Coronary artery (tissue), 2 donors: Measurements from ENCODE around the gene IFNL2.
A peak's percentile ranks its signal among the peaks of the same experiment; 100 is the strongest.
"Not testable (repeated sequence)": the region's sequence is repeated elsewhere in the genome, so short reads cannot be mapped to it uniquely, and the experiment has no call there.

Source experiments
- DNase-seq: peaks from one replicate; pipeline ENCODE4 v3.0.0-alpha.2; 2017; ENCODE audit warnings: low spot score
- H3K27ac ChIP-seq, 2 donors: fragments of 200-600 bp; sonication (generic); one replicate each; pipeline ENCODE4 v1.5.1; 2016 to 2019
- H3K4me3 ChIP-seq: fragments of 200-600 bp; sonication (generic); 2 replicates; pipeline ENCODE4 v1.5.1; 2016; ENCODE audit warnings: mild to moderate bottlenecking, moderate library complexity
- TF ChIP-seq, protein P1 (sequence below): fragments of 200-600 bp; sonication (generic); IDR thresholded peaks from one replicate; pipeline ENCODE4 v1.5.1; 2019; ENCODE audit warnings: antibody characterized with exemption

The IFNL2 gene

DNA sequence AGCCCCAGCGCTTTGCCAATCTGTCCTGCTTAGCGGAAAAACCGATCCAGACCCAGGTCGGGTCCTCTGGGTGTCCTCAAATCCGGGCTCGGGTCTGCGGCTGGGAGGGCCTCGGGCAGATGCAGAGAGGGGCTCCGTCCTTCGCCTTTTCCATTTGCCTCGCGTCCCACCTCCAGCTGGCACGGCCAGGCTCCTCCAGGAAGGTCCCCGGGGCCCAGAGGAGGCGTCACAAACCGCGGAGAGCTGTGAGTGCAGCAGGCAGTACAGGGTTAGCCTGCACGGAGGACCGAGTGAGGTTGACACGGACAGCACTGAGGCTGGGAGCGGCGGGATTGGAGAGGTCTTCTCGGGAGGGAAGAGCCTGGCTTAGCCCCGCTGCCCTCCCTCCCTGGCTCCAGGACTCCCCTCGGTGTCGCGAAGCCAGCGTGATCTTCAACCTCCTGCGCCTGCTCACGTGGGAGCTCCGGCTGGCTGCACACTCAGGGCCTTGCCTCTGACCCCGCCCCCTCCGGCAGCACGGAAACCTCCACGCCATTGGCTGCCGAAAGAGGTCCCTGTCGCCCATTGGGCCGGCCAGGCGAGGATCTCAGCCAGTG, 2.8 kb upstream of the IFNL2 start:
- DNase-seq: no peak
- Histone ChIP-seq H3K27ac (no peak overlapping the region), H3K4me3 (no peak overlapping the region)
- TF ChIP-seq, protein P1, sequence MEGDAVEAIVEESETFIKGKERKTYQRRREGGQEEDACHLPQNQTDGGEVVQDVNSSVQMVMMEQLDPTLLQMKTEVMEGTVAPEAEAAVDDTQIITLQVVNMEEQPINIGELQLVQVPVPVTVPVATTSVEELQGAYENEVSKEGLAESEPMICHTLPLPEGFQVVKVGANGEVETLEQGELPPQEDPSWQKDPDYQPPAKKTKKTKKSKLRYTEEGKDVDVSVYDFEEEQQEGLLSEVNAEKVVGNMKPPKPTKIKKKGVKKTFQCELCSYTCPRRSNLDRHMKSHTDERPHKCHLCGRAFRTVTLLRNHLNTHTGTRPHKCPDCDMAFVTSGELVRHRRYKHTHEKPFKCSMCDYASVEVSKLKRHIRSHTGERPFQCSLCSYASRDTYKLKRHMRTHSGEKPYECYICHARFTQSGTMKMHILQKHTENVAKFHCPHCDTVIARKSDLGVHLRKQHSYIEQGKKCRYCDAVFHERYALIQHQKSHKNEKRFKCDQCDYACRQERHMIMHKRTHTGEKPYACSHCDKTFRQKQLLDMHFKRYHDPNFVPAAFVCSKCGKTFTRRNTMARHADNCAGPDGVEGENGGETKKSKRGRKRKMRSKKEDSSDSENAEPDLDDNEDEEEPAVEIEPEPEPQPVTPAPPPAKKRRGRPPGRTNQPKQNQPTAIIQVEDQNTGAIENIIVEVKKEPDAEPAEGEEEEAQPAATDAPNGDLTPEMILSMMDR: no peak

GRCh38 chr19:39268531-39269223, 481 bp downstream of the IFNL2 start:
- DNase-seq, H3K4me3 ChIP-seq, H3K27ac ChIP-seq: not testable (repeated sequence)

- not testable (repeated sequence) for H3K27ac ChIP-seq, DNase-seq, H3K4me3 ChIP-seq
Observed at GRCh38 chr19:39269369-39269768, 1.2 kb downstream of the IFNL2 start.

DNA sequence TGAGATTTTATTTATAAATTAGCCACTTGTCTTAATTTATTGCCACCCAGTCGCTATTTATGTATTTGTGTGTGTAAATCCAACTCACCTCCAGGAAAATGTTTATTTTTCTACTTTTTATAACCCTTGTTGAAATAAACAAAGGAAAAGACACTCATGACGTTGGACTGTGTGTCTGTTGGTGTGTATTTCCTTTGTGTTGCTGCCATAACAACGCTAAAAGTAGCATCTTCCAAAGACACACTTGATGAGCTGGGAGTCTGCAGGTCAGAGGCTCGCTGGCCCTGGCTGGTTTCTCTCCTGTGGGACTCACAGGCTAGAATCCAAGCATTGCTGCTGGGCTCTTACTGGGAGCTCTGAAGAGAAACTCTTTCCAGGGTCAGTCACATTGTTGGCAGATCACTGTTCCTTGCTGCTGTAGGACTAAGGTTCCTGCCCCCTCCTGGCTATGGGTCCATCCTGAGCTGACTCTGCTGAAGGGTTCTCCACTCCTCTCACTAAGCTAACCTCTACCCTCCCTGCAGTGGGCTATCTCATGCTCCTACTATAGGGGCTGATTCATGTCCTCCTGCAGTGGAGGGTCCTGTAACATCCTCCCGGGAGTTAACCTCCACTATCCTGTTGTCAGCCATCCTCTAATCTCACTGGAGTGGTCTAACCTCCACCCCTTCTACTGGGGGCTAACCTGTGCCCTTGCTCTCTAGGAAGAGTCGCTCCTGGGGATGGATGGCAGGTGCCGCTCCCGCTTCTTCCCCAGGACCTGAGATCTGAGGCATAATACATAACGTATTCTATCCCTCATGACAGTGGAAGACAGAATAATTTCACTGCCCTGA, 2.1 kb downstream of the IFNL2 start:
- Histone ChIP-seq H3K27ac (no peak overlapping the region), H3K4me3 (no peak overlapping the region)
- TF ChIP-seq, protein P1: no peak
- DNase-seq: no peak

GRCh38 chr19:39273859-39274258, 5.7 kb downstream of the IFNL2 start:
- DNase-seq, H3K4me3 ChIP-seq, H3K27ac ChIP-seq: not testable (repeated sequence)

- H3K27ac ChIP-seq: no peak overlapping the region
- H3K4me3 ChIP-seq: no peak overlapping the region
- DNase-seq: no peak
- TF ChIP-seq, protein P1: no peak
Observed at GRCh38 chr19:39275578-39275977, 7.4 kb downstream of the IFNL2 start.

- no peak overlapping the region for H3K27ac ChIP-seq
- H3K4me3 ChIP-seq: no peak overlapping the region
- TF ChIP-seq, protein P1: no peak
- DNase-seq: peak; percentile 14
Observed at GRCh38 chr19:39276740-39277139, 8.5 kb downstream of the IFNL2 start.

DNA sequence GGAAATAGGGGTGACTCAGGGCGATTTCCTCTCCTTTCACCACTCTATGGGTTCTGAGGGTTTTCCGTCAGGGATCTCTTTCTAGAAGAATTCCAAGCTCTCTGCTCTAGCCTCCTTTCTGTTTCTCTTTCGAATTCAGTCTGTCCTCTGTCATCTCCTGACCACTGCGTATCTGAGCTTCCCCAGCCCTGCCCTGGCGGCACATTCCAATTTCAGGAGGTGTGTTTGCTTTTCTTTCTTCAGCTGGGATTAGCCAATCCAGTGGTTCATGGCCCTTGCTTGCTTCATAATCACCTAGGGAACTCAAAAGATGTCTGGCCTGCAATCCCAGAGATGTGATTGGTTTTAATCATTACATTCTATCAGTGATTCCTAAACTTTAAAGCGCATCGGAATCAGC, 9.4 kb downstream of the IFNL2 start:
- no peak overlapping the region for H3K27ac ChIP-seq
- H3K4me3 ChIP-seq: no peak overlapping the region
- no peak for DNase-seq
- TF ChIP-seq, protein P1: no peak
